MM.1S (cell line): Measurements from ENCODE around the gene ULBP3.

Experiments
- DNase-seq: peaks from one replicate; pipeline ENCODE4 v3.0.0-alpha.2; 2015
- H2AFZ ChIP-seq: fragments of 300-600 bp; sonication (generic); 2 replicates; pipeline ENCODE4 v1.6.0; 2016; ENCODE audit warnings: antibody characterized with exemption, low read length
- H3F3A ChIP-seq: fragments of 300-600 bp; sonication (generic); 2 replicates; pipeline ENCODE4 v1.6.1; 2016; ENCODE audit warnings: mild to moderate bottlenecking, antibody characterized with exemption, low read length, moderate library complexity, mixed read lengths; ENCODE audit not compliant: insufficient read depth
- H3K27ac ChIP-seq: fragments of 300-600 bp; sonication (generic); 2 replicates; pipeline ENCODE4 v1.5.1; 2016; ENCODE audit warnings: mild to moderate bottlenecking, low read length
- H3K27me3 ChIP-seq: fragments of 300-600 bp; sonication (generic); replicated peaks from 2 replicates; pipeline ENCODE4 v1.6.0; 2016; ENCODE audit warnings: low read length; ENCODE audit not compliant: insufficient read depth
- H3K36me3 ChIP-seq: fragments of 300-600 bp; sonication (generic); replicated peaks from 2 replicates; pipeline ENCODE4 v1.6.1; 2016; ENCODE audit warnings: mild to moderate bottlenecking, low read length, mixed read lengths; ENCODE audit not compliant: insufficient read depth
- H3K4me1 ChIP-seq: fragments of 300-600 bp; sonication (generic); 2 replicates; pipeline ENCODE4 v1.6.1; 2016; ENCODE audit warnings: low read length, mixed read lengths
- H3K4me2 ChIP-seq: fragments of 300-600 bp; sonication (generic); 2 replicates; pipeline ENCODE4 v1.6.0; 2016; ENCODE audit warnings: low read depth, low read length
- H3K4me3 ChIP-seq: fragments of 300-600 bp; sonication (generic); 2 replicates; pipeline ENCODE4 v1.5.1; 2016; ENCODE audit warnings: low read length, mixed read lengths
- H3K79me2 ChIP-seq: fragments of 300-600 bp; sonication (generic); 2 replicates; pipeline ENCODE4 v1.6.1; 2016; ENCODE audit warnings: mixed run types, low read length, mixed read lengths
- H3K9ac ChIP-seq: fragments of 300-600 bp; sonication (generic); 2 replicates; pipeline ENCODE4 v1.6.1; 2016; ENCODE audit warnings: low read length, mixed read lengths
- H3K9me2 ChIP-seq: fragments of 300-600 bp; sonication (generic); replicated peaks from 2 replicates; pipeline ENCODE4 v1.6.1; 2016; ENCODE audit warnings: mild to moderate bottlenecking, low read length, mixed read lengths; ENCODE audit not compliant: insufficient read depth
- H3K9me3 ChIP-seq: fragments of 300-600 bp; sonication (generic); replicated peaks from 2 replicates; pipeline ENCODE4 v1.6.1; 2016; ENCODE audit warnings: mild to moderate bottlenecking, low read length, mixed read lengths; ENCODE audit not compliant: insufficient read depth
- H4K20me1 ChIP-seq: fragments of 300-600 bp; sonication (generic); 2 replicates; pipeline ENCODE4 v1.6.1; 2016; ENCODE audit warnings: mild to moderate bottlenecking, low read length, moderate library complexity, mixed read lengths; ENCODE audit not compliant: insufficient read depth
- EZH2 ChIP-seq: fragments of 300-600 bp; sonication (generic); optimal IDR thresholded peaks from 2 replicates; pipeline ENCODE3; 2017; ENCODE audit warnings: low read depth, mild to moderate bottlenecking, antibody characterized with exemption, low read length, mixed read lengths
- EZH2phosphoT487 ChIP-seq: fragments of 300-600 bp; sonication (generic); IDR thresholded peaks from 2 replicates; pipeline ENCODE4 v1.6.1; 2018; ENCODE audit warnings: antibody characterized with exemption, low read length
- TF ChIP-seq, protein P1 (sequence below): fragments of 300-600 bp; sonication (generic); IDR thresholded peaks from 2 replicates; pipeline ENCODE4 v1.5.1; 2016; ENCODE audit warnings: antibody characterized with exemption, low read length, mixed read lengths

ULBP3 gene

DNA sequence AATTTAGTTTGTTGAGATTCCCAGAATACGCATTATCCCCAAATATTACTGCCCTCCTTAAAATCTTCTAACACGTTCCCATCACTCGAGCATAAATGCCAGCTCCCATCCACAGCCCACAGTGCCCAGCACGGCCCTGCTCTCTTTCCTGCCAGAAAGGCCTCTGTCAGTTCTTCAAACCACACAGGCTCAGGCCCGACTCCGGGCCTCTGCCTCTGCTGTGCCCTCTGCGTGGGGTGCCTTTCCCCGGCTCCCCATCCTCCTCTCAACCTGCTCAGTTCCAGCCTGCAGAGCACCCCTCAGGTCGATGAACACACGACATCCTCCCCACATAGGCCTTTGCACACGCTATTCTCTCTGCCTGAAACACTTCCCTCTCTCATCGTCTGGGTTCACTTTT, 12.8 kb downstream of the ULBP3 start:
- no peak overlapping the region for H2AFZ ChIP-seq
- H3K9me2 ChIP-seq = no peaks in the 10 kb centered on the region
- no peak for DNase-seq
- no peak overlapping the region for H3K27ac ChIP-seq
- no peak overlapping the region for H3K9ac ChIP-seq
- no peaks in the 10 kb centered on the region for H3K9me3 ChIP-seq
- no peaks in the 10 kb centered on the region for H3K36me3 ChIP-seq
- no peaks in the 10 kb centered on the region for H4K20me1 ChIP-seq
- no peak overlapping the region for H3K4me3 ChIP-seq
- no peaks in the 10 kb centered on the region for H3F3A ChIP-seq
- no peak overlapping the region for H3K4me2 ChIP-seq
- no peak for TF ChIP-seq EZH2phosphoT487
- TF ChIP-seq EZH2 = no peak
- TF ChIP-seq, protein P1, sequence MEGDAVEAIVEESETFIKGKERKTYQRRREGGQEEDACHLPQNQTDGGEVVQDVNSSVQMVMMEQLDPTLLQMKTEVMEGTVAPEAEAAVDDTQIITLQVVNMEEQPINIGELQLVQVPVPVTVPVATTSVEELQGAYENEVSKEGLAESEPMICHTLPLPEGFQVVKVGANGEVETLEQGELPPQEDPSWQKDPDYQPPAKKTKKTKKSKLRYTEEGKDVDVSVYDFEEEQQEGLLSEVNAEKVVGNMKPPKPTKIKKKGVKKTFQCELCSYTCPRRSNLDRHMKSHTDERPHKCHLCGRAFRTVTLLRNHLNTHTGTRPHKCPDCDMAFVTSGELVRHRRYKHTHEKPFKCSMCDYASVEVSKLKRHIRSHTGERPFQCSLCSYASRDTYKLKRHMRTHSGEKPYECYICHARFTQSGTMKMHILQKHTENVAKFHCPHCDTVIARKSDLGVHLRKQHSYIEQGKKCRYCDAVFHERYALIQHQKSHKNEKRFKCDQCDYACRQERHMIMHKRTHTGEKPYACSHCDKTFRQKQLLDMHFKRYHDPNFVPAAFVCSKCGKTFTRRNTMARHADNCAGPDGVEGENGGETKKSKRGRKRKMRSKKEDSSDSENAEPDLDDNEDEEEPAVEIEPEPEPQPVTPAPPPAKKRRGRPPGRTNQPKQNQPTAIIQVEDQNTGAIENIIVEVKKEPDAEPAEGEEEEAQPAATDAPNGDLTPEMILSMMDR = no peak
- no peaks in the 10 kb centered on the region for H3K79me2 ChIP-seq
- no peaks in the 10 kb centered on the region for H3K4me1 ChIP-seq
- peaks cover 38% of the 10 kb centered on the region for H3K27me3 ChIP-seq

DNA sequence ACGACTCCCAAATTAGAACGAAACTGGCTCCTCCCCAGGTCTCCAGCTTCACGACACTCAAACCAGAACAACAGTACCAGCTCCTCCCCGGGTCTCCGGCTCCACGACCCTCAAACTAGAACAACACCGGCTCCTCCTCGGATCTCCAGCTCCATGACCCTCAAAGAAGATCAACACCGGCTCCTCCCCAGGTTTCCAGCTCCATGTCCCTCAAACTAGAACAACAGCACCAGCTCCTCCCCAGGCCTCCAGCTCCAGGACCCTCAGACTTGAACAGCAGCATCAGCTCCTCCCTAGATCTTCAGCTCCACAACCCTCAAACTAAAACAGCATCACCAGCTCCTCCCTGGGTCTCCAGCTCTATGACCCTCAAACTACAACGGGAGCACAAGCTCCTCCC, 13.8 kb downstream of the ULBP3 start:
- Histone ChIP-seq H3K27ac (no peak overlapping the region), H3K9me3 (no peaks in the 10 kb centered on the region), H3K27me3 (peaks cover 38% of the 10 kb centered on the region), H2AFZ (no peak overlapping the region), H3K79me2 (no peaks in the 10 kb centered on the region), H3K9me2 (no peaks in the 10 kb centered on the region), H3K9ac (no peak overlapping the region), H4K20me1 (no peaks in the 10 kb centered on the region), H3K4me3 (no peak overlapping the region), H3K36me3 (no peaks in the 10 kb centered on the region), H3F3A (no peaks in the 10 kb centered on the region), H3K4me1 (no peaks in the 10 kb centered on the region), H3K4me2 (no peak overlapping the region)
- DNase-seq = no peak
- TF ChIP-seq EZH2 (no peak), EZH2phosphoT487 (no peak)
- TF ChIP-seq, protein P1 = no peak

DNA sequence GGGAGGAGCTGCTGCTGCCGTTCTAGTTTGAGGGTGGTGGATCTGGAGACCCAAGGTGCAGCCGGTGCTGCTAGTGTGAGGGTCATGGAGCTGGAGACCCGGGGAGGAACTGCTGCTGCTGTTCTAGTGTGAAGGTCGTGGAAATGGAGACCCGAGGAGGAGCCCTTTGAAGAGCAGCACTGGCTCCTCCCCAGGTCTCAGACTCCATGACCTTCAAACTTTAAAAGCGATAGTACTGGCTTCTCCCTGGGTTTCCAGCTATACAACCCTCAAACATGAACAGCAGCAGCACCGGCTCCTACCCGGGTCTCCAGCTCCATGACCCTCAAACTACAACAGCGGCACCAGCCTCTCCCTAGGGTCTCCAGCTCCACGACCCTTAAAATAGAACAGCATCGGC, 15.5 kb downstream of the ULBP3 start:
- no peaks in the 10 kb centered on the region for H3K9me2 ChIP-seq
- H3K9ac ChIP-seq = no peak overlapping the region
- H3K27me3 ChIP-seq = peaks cover 38% of the 10 kb centered on the region
- H3K36me3 ChIP-seq = no peaks in the 10 kb centered on the region
- H3F3A ChIP-seq = no peaks in the 10 kb centered on the region
- no peaks in the 10 kb centered on the region for H3K9me3 ChIP-seq
- H3K4me3 ChIP-seq = no peak overlapping the region
- H3K4me1 ChIP-seq = no peaks in the 10 kb centered on the region
- H3K4me2 ChIP-seq = no peak overlapping the region
- H3K79me2 ChIP-seq = no peaks in the 10 kb centered on the region
- H4K20me1 ChIP-seq = no peaks in the 10 kb centered on the region
- DNase-seq = no peak
- no peak for TF ChIP-seq EZH2phosphoT487
- TF ChIP-seq EZH2 = no peak
- TF ChIP-seq, protein P1 = no peak
- no peak overlapping the region for H2AFZ ChIP-seq
- no peak overlapping the region for H3K27ac ChIP-seq
